GM23338 (cell line): ENCODE measurements around the gene PGAM5. TPM values are rescaled to one million over a fixed set of nuclear protein-coding genes. Genes with fewer than 3 reads are reported as not detected.

Source experiments
- ATAC-seq: fragments of 200-7000 bp; cut with Tn5 transposase; 3 replicates; pipeline ENCODE4 v1.9.1; 2020
- DNase-seq: peaks from one replicate; pipeline ENCODE4 v3.0.0-alpha.2; 2015; ENCODE audit warnings: low spot score
- H2AFZ ChIP-seq: fragments of 200-600 bp; sonication (generic); 2 replicates; pipeline ENCODE4 v1.8.0; 2016; ENCODE audit warnings: antibody characterized with exemption, mild to moderate bottlenecking, moderate library complexity
- H3F3A ChIP-seq: fragments of 200-600 bp; sonication (generic); replicated peaks from 2 replicates; pipeline ENCODE4 v1.8.0; 2017; ENCODE audit warnings: antibody characterized with exemption, mixed run types, low read depth
- H3K27ac ChIP-seq: fragments of 200-600 bp; sonication (generic); 2 replicates; pipeline ENCODE4 v1.6.1; 2016; ENCODE audit warnings: low read depth
- H3K27me3 ChIP-seq: fragments of 200-600 bp; sonication (generic); 2 replicates; pipeline ENCODE4 v1.8.0; 2016; ENCODE audit warnings: mild to moderate bottlenecking, mixed run types, moderate library complexity; ENCODE audit not compliant: insufficient read depth
- H3K36me3 ChIP-seq: fragments of 200-600 bp; sonication (generic); 2 replicates; pipeline ENCODE4 v1.8.0; 2016; ENCODE audit warnings: mild to moderate bottlenecking; ENCODE audit not compliant: insufficient read depth
- H3K4me1 ChIP-seq: fragments of 200-600 bp; sonication (generic); 2 replicates; pipeline ENCODE4 v1.8.0; 2016; ENCODE audit warnings: mild to moderate bottlenecking, moderate library complexity; ENCODE audit not compliant: insufficient read depth
- H3K4me2 ChIP-seq: fragments of 200-600 bp; sonication (generic); 2 replicates; pipeline ENCODE4 v1.7.1; 2017; ENCODE audit warnings: mixed run types
- H3K4me3 ChIP-seq: fragments of 200-600 bp; sonication (generic); 2 replicates; pipeline ENCODE4 v1.6.1; 2016; ENCODE audit warnings: mixed run types
- H3K79me2 ChIP-seq: fragments of 200-600 bp; sonication (generic); replicated peaks from 2 replicates; pipeline ENCODE4 v1.8.0; 2017; ENCODE audit warnings: mild to moderate bottlenecking; ENCODE audit not compliant: insufficient read depth
- H3K9me2 ChIP-seq: fragments of 200-600 bp; sonication (generic); 2 replicates; pipeline ENCODE4 v1.8.0; 2017; ENCODE audit not compliant: insufficient read depth
- H4K20me1 ChIP-seq: fragments of 200-600 bp; sonication (generic); replicated peaks from 2 replicates; pipeline ENCODE4 v1.8.0; 2017; ENCODE audit warnings: mild to moderate bottlenecking; ENCODE audit not compliant: insufficient read depth
- H3K27ac Mint-ChIP-seq: 2 replicates; pipeline ENCODE4 v1.8.0; 2020; ENCODE audit warnings: inconsistent platforms, mild to moderate bottlenecking, moderate library complexity, mixed read lengths
- H3K27me3 Mint-ChIP-seq: 3 replicates; pipeline ENCODE4 v1.8.0; 2022; ENCODE audit warnings: low read depth, mild to moderate bottlenecking, moderate library complexity, mixed read lengths, inconsistent platforms; ENCODE audit not compliant: insufficient read depth, poor library complexity
- H3K36me3 Mint-ChIP-seq: 3 replicates; pipeline ENCODE4 v1.8.0; 2021; ENCODE audit warnings: low read depth, mild to moderate bottlenecking, inconsistent platforms, moderate library complexity, mixed read lengths
- H3K4me1 Mint-ChIP-seq: 3 replicates; pipeline ENCODE4 v1.8.0; 2020; ENCODE audit warnings: mild to moderate bottlenecking, inconsistent platforms, mixed read lengths
- H3K4me3 Mint-ChIP-seq: 3 replicates; pipeline ENCODE4 v1.8.0; 2021; ENCODE audit warnings: moderate library complexity, mild to moderate bottlenecking, inconsistent platforms, mixed read lengths
- H3K9me3 Mint-ChIP-seq: 3 replicates; pipeline ENCODE4 v1.8.0; 2020; ENCODE audit warnings: moderate library complexity, mild to moderate bottlenecking, inconsistent platforms, mixed read lengths
- ETS1 ChIP-seq: IDR thresholded peaks from 2 replicates; pipeline ENCODE4 v1.6.1; 2016; ENCODE audit warnings: antibody characterized with exemption
- EZH2 ChIP-seq: fragments of 200-600 bp; sonication (generic); IDR thresholded peaks from one replicate; pipeline ENCODE4 v1.8.0; 2017; ENCODE audit warnings: antibody characterized with exemption, mild to moderate bottlenecking, low read depth; ENCODE audit not compliant: unreplicated experiment
- EZH2phosphoT487 ChIP-seq: fragments of 200-600 bp; sonication (generic); IDR thresholded peaks from one replicate; pipeline ENCODE4 v1.8.1; 2018; ENCODE audit warnings: antibody characterized with exemption; ENCODE audit not compliant: unreplicated experiment
- JUNB ChIP-seq: IDR thresholded peaks from one replicate; pipeline ENCODE4 v1.6.1; 2016; ENCODE audit warnings: antibody characterized with exemption; ENCODE audit not compliant: unreplicated experiment
- NANOG ChIP-seq: IDR thresholded peaks from 2 replicates; pipeline ENCODE4 v1.6.1; 2016; ENCODE audit warnings: antibody characterized with exemption, borderline replicate concordance
- ZNF114 ChIP-seq: fragments of 250-450 bp; sonication (Bioruptor Pico); IDR thresholded peaks from 2 replicates; pipeline ENCODE4 v1.5.0; 2020; ENCODE audit warnings: mild to moderate bottlenecking, moderate library complexity
- ZNF331 ChIP-seq: fragments of 250-450 bp; sonication (Bioruptor Pico); IDR thresholded peaks from 2 replicates; pipeline ENCODE4 v1.5.0; 2020; ENCODE audit warnings: low read depth, mild to moderate bottlenecking, moderate library complexity
- polyA plus RNA-seq: library from polyadenylated mRNA; unstranded; fragments of >200 nt; fragmentation: Nextera tagmentation; extraction: Ambion mirVana; gene quantifications from 2 replicates; pipeline ENCODE4 v1.2.1, GENCODE V29; 2016
- total RNA-seq: library from RNA; depleted of rRNA; stranded (reverse); fragments of >200 nt; shearing (Covaris generic); gene quantifications from 2 replicates; pipeline ENCODE4 v1.2.3, GENCODE V29; 2014
- TF ChIP-seq, protein P1 (sequence below): fragments of 250-450 bp; sonication (Bioruptor Pico); IDR thresholded peaks from 2 replicates; pipeline ENCODE4 v1.5.0; 2020; ENCODE audit warnings: mild to moderate bottlenecking, moderate library complexity

The PGAM5 gene
- total and polyA plus RNA-seq, 2 experiments from 2014 or later = 31.1 to 108 TPM

- TF ChIP-seq, protein P1, sequence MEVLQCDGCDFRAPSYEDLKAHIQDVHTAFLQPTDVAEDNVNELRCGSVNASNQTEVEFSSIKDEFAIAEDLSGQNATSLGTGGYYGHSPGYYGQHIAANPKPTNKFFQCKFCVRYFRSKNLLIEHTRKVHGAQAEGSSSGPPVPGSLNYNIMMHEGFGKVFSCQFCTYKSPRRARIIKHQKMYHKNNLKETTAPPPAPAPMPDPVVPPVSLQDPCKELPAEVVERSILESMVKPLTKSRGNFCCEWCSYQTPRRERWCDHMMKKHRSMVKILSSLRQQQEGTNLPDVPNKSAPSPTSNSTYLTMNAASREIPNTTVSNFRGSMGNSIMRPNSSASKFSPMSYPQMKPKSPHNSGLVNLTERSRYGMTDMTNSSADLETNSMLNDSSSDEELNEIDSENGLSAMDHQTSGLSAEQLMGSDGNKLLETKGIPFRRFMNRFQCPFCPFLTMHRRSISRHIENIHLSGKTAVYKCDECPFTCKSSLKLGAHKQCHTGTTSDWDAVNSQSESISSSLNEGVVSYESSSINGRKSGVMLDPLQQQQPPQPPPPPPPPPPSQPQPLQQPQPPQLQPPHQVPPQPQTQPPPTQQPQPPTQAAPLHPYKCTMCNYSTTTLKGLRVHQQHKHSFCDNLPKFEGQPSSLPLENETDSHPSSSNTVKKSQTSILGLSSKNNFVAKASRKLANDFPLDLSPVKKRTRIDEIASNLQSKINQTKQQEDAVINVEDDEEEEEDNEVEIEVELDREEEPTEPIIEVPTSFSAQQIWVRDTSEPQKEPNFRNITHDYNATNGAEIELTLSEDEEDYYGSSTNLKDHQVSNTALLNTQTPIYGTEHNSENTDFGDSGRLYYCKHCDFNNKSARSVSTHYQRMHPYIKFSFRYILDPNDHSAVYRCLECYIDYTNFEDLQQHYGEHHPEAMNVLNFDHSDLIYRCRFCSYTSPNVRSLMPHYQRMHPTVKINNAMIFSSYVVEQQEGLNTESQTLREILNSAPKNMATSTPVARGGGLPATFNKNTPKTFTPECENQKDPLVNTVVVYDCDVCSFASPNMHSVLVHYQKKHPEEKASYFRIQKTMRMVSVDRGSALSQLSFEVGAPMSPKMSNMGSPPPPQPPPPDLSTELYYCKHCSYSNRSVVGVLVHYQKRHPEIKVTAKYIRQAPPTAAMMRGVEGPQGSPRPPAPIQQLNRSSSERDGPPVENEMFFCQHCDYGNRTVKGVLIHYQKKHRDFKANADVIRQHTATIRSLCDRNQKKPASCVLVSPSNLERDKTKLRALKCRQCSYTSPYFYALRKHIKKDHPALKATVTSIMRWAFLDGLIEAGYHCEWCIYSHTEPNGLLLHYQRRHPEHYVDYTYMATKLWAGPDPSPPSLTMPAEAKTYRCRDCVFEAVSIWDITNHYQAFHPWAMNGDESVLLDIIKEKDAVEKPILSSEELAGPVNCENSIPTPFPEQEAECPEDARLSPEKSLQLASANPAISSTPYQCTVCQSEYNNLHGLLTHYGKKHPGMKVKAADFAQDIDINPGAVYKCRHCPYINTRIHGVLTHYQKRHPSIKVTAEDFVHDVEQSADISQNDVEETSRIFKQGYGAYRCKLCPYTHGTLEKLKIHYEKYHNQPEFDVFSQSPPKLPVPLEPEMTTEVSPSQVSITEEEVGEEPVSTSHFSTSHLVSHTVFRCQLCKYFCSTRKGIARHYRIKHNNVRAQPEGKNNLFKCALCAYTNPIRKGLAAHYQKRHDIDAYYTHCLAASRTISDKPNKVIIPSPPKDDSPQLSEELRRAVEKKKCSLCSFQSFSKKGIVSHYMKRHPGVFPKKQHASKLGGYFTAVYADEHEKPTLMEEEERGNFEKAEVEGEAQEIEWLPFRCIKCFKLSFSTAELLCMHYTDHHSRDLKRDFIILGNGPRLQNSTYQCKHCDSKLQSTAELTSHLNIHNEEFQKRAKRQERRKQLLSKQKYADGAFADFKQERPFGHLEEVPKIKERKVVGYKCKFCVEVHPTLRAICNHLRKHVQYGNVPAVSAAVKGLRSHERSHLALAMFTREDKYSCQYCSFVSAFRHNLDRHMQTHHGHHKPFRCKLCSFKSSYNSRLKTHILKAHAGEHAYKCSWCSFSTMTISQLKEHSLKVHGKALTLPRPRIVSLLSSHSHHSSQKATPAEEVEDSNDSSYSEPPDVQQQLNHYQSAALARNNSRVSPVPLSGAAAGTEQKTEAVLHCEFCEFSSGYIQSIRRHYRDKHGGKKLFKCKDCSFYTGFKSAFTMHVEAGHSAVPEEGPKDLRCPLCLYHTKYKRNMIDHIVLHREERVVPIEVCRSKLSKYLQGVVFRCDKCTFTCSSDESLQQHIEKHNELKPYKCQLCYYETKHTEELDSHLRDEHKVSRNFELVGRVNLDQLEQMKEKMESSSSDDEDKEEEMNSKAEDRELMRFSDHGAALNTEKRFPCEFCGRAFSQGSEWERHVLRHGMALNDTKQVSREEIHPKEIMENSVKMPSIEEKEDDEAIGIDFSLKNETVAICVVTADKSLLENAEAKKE (CRISPR knock-in tag) = no peak
- TF ChIP-seq ETS1 (no peak), ZNF114 (CRISPR knock-in tag) (no peak)
These were observed 16.6 kb downstream of the PGAM5 start (continued) for GRCh38 chr12:132727091-132727794.

DNA sequence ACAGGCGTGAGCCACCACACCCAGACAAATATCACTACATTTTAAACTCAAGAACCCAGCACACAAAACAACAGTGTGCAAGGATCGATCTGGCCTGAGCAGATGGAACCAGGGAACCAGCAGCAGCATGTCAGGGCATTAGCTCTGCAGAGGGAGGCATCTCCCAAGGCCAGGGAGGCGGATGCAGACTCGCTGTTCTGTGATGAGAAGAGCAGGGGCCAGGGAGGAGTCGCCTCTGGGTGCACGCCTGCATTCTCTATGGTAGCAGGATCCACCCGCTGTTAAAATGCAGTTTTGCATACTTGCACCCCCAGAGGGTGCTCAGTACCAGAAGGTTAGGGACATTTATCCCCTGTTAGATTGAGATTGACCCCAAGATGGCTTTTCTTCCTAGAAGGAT, 17.9 kb downstream of the PGAM5 start:
- H3K27me3 Mint-ChIP-seq = peaks cover 29% of the 10 kb centered on the region
- H3K4me1 ChIP-seq = no peaks in the 10 kb centered on the region
- no peaks in the 10 kb centered on the region for H3K9me2 ChIP-seq
- DNase-seq = no peak
- H3K79me2 ChIP-seq = no peaks in the 10 kb centered on the region
- H2AFZ ChIP-seq = no peak overlapping the region
- H3K4me3 ChIP-seq = no peak overlapping the region
- no peak overlapping the region; the same call in 2 of the 3 replicates for H3K4me3 Mint-ChIP-seq
- peaks cover 19% of the 10 kb centered on the region for H3K36me3 ChIP-seq
- H3K4me1 Mint-ChIP-seq = no peaks in the 10 kb centered on the region; the same call in 2 of the 3 replicates
- H3F3A ChIP-seq = peaks cover 17% of the 10 kb centered on the region
- H3K4me2 ChIP-seq = no peak overlapping the region
- H3K27ac Mint-ChIP-seq = no peak overlapping the region
- peaks cover 93% of the 10 kb centered on the region for H3K36me3 Mint-ChIP-seq
- ATAC-seq = no peak
- no peaks in the 10 kb centered on the region for H3K27me3 ChIP-seq
- H4K20me1 ChIP-seq = peaks cover 19% of the 10 kb centered on the region
- peaks cover 19% of the 10 kb centered on the region for H3K9me3 Mint-ChIP-seq
- no peak overlapping the region for H3K27ac ChIP-seq
- TF ChIP-seq ZNF331 = no peak
- TF ChIP-seq EZH2 = no peak
- no peak for TF ChIP-seq ZNF114 (CRISPR knock-in tag)
- TF ChIP-seq JUNB = no peak
- TF ChIP-seq, protein P1 (CRISPR knock-in tag) = no peak
- no peak for TF ChIP-seq EZH2phosphoT487
- no peak for TF ChIP-seq NANOG
